HG02763 (cell line): ENCODE data around the gene ATP11C.
"Not testable (repeated sequence)": the region's sequence is repeated elsewhere in the genome, so short reads cannot be mapped to it uniquely, and the experiment has no call there.

Experiments used
- ATAC-seq: cut with Tn5 transposase; IDR thresholded peaks from one replicate; pipeline ENCODE4 v1.9.1; 2021; ENCODE audit warnings: mild to moderate bottlenecking, moderate library complexity; ENCODE audit not compliant: unreplicated experiment

ATP11C gene

GRCh38 chrX:139924696-139925095 lies 8.2 kb downstream of the ATP11C start:
- ATAC-seq = no peak

DNA sequence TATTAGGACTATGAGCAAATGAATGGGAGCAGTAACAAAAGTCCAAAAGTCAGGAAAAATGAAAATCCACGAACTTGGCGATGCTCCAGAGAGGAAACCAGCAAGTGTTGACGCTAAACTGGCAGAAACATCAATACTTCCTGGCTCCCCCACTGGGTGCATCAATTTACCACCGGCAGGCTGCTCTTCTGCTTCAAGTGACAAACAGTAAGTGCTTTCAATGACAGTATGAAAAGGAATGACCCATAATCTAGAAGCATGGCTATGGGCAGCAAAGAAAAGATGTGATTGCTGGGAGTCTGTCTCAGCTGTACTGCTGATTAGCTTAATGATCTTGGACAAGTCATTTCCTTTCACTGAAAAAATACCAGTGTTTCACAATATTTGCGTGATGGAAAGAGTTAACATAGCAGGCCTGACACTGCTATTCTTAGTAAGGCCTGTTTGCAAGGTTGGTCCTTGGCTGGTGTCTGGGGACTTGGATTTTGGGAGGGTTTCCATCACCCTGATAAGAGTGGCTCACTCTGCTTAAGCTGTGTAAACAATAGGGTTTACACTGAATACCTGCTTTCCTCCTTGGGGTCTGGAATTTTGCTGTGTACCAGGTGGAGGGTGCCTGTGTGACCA lies 8.7 kb downstream of the ATP11C start:
- no peak for ATAC-seq

DNA sequence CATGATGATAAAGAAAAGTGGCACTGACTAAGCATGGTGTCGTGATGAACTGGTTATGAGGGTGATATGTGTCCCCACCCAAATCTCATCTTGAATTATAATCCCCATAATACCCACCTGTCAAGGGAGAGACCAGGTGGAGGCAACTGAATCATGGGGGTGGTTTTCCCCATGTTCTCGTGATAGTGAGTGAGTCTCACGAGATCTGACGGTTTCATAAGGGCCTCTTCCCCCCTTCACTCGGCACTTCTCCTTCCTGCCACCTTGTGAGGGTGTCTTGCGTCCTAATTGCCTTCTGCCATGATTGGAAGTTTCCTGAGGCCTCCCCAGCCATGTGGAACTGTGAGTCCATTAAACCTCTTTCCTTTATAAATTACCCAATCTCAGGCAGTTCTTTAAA lies 11.7 kb downstream of the ATP11C start:
- not testable (repeated sequence) for ATAC-seq

- no peak for ATAC-seq
Measured at GRCh38 chrX:139920316-139920715, 12.5 kb downstream of the ATP11C start.

GRCh38 chrX:139914421-139914820 lies 18.4 kb downstream of the ATP11C start:
- no peak for ATAC-seq

GRCh38 chrX:139909712-139910111 lies 23.1 kb downstream of the ATP11C start:
- ATAC-seq = no peak

DNA sequence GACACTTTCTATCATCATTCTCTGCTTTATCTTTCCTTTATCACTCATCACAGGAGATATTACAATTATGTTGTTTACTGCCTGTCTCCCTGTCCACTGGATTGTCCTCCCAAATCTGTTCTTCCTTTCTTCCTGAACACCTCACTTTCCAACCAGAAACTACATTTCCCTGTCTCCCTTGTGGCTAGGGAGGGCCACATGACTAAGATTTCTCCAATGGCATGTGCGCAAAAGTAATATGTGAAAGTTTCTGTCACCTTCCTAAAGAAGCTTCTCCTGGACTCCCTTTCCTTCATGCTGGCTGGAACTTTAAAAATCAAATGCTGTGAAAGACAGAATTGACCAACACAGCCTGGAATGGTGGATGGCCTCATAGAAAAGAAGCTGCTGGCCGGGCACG lies 25.8 kb downstream of the ATP11C start:
- ATAC-seq = no peak

DNA sequence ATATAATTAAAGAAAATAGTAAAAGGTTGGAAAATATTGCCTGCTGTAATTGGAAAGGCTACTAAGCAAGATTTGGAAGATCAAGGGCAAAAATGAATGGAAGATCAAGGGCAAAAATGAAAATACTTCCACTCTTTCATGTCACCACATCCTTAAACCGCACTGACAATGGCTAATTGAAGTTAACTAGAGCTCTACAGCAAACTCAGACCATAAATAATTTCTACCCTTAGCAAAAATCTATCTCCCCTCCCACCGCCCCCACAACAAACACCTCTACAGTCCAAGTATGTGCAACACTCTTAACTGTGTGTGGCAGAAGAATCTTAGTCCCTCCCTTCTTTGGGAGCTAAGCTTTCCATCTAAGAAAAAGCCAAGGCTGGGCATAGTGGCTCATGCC lies 27.1 kb downstream of the ATP11C start:
- no peak for ATAC-seq

DNA sequence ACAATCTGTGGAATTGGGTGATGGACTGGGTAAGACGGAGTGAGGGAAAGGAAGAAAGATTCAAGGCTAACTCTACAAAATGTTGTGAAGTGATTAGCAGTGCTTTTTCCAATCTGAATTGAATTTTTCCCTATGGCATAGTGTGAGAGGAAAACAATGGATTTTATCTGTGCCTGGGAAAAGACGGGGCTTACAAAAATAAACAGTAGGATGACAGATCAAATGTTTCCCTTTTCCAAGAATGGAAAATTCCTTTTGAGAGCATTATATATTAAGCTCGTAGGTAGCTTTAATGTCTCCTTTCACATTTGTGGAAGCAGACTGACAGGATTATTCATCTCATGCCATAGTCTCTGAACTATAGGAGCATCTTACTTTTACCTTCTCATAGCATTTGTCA lies 27.8 kb downstream of the ATP11C start:
- no peak for ATAC-seq

DNA sequence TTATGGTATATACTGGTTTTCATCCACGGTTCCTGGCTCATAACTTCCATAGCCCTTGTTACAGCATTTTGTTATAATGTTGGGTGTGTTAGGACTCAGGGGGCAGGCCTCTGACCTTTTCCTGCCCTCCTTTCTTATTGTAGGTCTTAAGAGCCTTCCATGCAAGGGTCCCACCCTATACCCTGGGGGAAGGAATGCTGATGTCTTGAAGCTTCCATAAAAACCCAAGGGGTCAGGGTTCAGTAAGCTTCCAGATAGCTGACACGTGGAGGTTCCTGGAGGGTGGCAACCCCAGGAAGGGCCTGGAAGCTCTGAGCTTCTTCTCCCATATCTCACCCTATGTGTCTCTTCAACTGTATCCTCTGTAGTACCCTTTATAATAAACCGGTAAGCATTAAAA lies 29.6 kb downstream of the ATP11C start:
- no peak for ATAC-seq

DNA sequence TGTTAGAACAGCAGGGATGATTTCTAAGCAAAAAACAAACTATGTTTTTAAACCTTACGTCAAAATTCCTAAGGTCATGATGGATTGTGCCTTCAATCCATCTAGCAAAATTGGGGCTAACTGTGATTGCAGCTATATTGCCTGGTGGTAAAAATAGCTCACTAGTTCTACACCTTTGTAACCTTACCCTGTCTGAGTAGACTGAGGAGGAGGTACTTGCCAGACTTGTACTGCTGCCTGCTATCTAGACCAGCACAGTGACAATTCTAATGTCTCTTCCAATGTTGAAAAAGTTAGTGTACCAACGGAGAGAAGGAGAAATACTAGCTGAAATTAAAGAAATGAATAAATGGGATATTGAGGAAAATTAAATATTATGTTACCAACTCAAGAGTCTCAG lies 30.3 kb downstream of the ATP11C start:
- no peak for ATAC-seq

- ATAC-seq = no peak
Measured at GRCh38 chrX:139898334-139898733, 34.5 kb downstream of the ATP11C start.

GRCh38 chrX:139892512-139892911 lies 40.3 kb downstream of the ATP11C start:
- ATAC-seq = no peak

DNA sequence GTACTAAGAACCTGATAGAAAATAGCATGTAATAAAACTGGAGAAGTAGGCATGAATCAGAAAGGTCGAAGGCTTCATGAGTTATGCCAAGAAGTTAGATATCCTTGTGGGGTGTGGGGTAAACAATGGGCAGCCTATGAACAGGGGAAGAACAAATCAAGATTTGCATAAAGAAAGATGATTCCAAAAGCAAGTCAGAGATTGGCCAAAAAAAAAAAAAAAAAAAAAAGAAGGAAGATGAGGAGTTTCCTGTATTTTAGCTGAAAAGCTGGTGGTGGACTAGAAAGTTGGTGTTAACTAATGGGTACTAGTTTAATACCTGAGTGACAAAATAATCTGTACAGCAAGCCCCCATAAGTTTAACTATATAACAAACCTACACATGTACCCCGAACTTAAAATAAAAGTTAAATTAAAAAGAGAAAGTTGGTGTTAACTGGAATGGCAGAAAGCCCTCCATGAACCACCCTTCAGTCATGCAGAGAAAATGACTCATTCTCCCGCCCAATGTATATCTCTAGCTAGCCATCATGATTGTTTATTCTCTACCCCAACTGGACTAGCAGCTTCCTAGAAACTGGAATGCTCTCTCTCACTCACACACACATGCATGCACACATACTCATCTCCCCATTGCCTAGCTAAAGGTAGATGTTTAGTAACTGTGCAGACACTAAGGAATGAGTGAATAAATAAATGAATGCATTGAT lies 41.7 kb downstream of the ATP11C start:
- ATAC-seq = no peak

GRCh38 chrX:139889760-139890159 lies 43.1 kb downstream of the ATP11C start:
- ATAC-seq = no peak

- no peak for ATAC-seq
Measured at GRCh38 chrX:139883984-139884383, 48.9 kb downstream of the ATP11C start.

DNA sequence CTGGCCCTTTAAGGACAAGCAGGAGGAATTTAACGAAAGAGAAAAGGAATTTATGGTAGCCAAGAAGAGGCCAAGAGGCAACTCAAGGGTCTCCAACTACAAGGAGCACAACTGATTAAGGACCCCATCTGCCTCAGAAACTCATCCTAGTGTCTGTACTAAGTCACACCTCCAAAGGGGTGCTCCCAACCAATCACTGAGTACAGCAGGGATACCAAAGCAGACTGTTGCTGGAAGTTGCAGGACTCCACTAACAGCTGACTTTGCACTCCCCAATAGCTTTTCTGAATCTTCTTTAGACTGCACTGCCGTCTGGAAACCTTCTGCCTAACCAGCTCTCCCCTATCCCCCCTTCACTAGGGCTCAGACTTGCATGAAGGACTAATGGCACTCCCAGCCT lies 50.6 kb downstream of the ATP11C start:
- no peak for ATAC-seq

DNA sequence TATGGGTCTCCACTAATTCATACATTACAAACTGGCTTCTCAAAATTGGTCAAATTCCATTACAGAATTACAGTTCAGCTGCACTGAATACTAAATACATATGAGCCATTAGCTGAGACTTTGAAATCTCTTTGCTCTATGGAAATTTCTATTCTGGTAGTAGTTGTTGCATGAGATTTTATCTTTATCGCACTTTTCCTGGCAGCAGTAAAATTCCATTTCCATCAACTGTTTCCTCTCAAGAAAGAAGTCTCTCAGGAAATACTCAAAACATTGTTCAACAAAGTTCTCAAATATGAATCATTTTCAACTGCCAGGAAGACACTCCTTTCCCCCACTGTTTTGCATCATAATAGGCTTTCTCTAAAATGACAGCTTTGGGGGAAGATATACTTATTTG lies 51.3 kb downstream of the ATP11C start:
- no peak for ATAC-seq

DNA sequence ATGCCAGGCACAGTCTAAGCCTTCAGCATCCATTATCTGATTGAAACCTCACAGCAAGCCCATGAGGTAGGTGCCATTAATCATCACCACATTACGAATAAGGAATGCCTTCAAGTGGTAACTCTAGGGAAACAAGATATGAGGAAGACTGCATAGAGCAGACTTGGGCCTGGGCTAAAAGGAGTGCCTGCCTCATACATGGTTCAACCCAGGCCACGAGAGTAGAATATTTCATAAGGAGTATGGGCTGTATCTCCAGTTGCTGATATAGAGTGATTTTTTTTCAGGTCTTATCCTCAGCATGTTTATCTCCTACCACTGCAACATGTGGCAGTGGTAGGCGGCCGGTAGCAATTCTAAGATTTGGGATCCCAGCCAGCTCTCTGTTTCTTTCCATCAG lies 51.7 kb downstream of the ATP11C start:
- no peak for ATAC-seq

DNA sequence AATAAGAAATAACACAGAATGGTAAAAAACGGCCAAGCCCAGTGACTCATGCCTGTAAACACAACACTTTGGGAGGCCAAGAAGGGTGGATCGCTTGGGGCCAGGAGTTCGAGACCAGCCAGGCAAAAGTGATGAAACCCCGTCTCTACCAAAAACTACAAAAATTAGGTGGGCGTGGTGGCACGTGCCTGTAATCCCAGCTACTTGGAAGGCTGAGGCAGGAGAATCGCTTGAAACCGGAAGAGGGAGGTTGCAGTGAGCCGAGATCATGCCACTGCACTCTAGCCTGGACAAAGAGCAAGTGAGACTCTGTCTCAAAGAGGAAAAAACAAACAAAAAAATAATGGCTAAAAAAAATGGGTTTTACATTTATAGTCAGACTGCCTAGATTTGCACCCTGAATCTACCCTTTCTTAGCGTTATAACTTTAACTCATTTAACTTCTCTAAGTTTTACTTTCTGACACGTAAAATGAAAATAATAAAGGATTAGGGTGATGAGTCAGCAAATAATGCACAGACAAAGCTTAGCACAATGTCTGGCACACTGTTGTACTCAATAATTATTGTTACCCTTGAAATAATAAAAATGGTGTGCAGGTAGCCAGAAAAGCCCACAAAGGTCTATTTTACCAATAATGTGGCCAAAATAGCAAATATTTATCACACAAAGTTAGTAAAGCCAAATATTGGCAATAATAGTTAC lies 55.0 kb downstream of the ATP11C start:
- no peak for ATAC-seq

GRCh38 chrX:139875841-139876240 lies 57.0 kb downstream of the ATP11C start:
- ATAC-seq = no peak

DNA sequence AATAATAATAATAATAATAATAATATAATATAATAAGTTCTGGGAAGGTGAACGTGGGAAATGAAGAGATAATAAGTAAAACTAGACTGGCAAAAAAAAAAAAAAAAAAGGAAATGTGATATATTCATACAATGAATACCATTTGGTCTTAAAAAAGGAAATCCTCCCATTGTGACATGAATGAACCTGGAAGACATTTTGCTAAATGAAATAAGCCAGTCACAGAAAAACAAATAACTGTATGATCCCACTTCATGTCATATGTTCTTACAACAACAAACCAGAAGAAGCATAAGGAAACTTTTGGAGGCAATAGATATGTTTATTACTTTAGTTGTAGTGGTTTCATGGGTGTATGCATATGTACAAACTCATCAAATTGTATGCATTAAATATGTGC lies 63.1 kb downstream of the ATP11C start:
- ATAC-seq = no peak
